T-helper 17 cell (primary cell): ENCODE results near the gene CDK5R2. TPM values are rescaled to one million over a fixed set of nuclear protein-coding genes. Genes with fewer than 3 reads are reported as not detected.

Experiments used
- ATAC-seq: fragments of 150-1000 bp; cut with Tn5 transposase; 2 replicates; pipeline ENCODE4 v1.10.0; 2021; ENCODE audit warnings: mild to moderate bottlenecking, moderate library complexity
- DNase-seq, 3 donors: peaks; one replicate each; pipeline versions ENCODE4 v3.0.0 to v3.0.0-alpha.2; 2020 to 2021
- H3K9me3 ChIP-seq: one replicate; pipeline ENCODE4 v1.7.0; 2013; ENCODE audit warnings: low read length, mild to moderate bottlenecking; ENCODE audit not compliant: control insufficient read depth, poor library complexity, severe bottlenecking
- H3K27ac Mint-ChIP-seq: one replicate; pipeline ENCODE4 v1.8.0; 2022; ENCODE audit warnings: mild to moderate bottlenecking, moderate library complexity, mixed read lengths
- H3K27me3 Mint-ChIP-seq: one replicate; pipeline ENCODE4 v1.8.0; 2022; ENCODE audit warnings: mixed read lengths
- H3K36me3 Mint-ChIP-seq: one replicate; pipeline ENCODE4 v1.8.0; 2022; ENCODE audit warnings: low read depth, mixed read lengths
- H3K4me1 Mint-ChIP-seq: one replicate; pipeline ENCODE4 v1.8.0; 2022; ENCODE audit warnings: mild to moderate bottlenecking, mixed read lengths
- H3K4me3 Mint-ChIP-seq: one replicate; pipeline ENCODE4 v1.8.0; 2022; ENCODE audit warnings: mild to moderate bottlenecking, moderate library complexity, mixed read lengths
- total RNA-seq, 4 donors: library from RNA in 2 of 4; stranded (reverse) in 2 of 4; gene quantifications; one replicate each; pipeline ENCODE4 v1.2.3 and lab custom pipeline; 2022 to 2026

CDK5R2 gene
- total RNA-seq, 2 donors from 2014 or later = not detected

DNA sequence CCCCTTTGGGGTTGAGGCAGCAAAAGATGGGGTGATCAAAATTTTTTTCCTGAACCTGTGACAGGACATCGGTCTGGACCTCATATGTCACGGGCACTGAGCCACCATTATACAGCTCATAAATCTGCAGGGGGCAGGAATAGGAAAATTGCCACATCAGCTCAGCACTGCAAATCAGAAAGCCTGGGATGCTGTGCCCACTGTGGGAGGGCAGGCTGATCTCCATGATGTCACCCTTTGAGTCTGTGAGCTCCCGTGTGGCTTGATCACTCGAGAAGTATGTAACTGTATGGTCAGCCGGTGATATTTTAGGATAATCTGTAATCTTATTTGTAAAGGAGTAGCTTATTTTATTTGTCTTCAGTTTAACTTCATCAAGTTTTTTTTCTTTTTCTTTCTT, 51.4 kb downstream of the CDK5R2 start:
- Mint-ChIP-seq H3K4me1 (peaks cover 2% of the 10 kb centered on the region), H3K27me3 (peaks cover 55% of the 10 kb centered on the region), H3K36me3 (peaks cover 2% of the 10 kb centered on the region), H3K4me3 (no peak overlapping the region), H3K27ac (peak overlapping the region; percentile 39)
- DNase-seq (no peak), ATAC-seq (no peak)
- H3K9me3 ChIP-seq = no peaks in the 10 kb centered on the region

Other genes with a start within 250 kb of the CDK5R2 start
- 10 to 100 TPM; 21.1 to 21.2 TPM for gene TTLL4, start 248.8 kb upstream of the CDK5R2 start, total RNA-seq
- under 1 TPM; 0.39 to 0.52 TPM for gene CYP27A1, start 177.5 kb upstream of the CDK5R2 start, total RNA-seq
- not detected for gene PRKAG3, start 127.9 kb upstream of the CDK5R2 start, total RNA-seq
- gene WNT6, start 99.9 kb upstream of the CDK5R2 start, total RNA-seq = not detected
- 10 to 100 TPM in 1 of 2 donors, 1 to 10 TPM in 1; 5.5 to 14.4 TPM for gene WNT10A, start 78.8 kb upstream of the CDK5R2 start, total RNA-seq
- gene FEV, start 25.5 kb downstream of the CDK5R2 start, total RNA-seq = not detected
- gene CRYBA2, start 33.8 kb downstream of the CDK5R2 start, total RNA-seq = not detected
- not detected for gene CFAP65, start 81.8 kb downstream of the CDK5R2 start, total RNA-seq
- not detected for gene IHH, start 101.3 kb downstream of the CDK5R2 start, total RNA-seq
- gene NHEJ1, start 201.1 kb downstream of the CDK5R2 start, total RNA-seq = 10 to 100 TPM; 11.8 to 15.2 TPM
- 1 to 10 TPM in 1 of 2 donors, under 1 TPM in 1; 0.65 to 1.0 TPM for gene SLC23A3, start 210.4 kb downstream of the CDK5R2 start, total RNA-seq
- 10 to 100 TPM; 50.8 to 58.1 TPM for gene CNPPD1, start 217.3 kb downstream of the CDK5R2 start, total RNA-seq
- 10 to 100 TPM; 78.4 to 81.4 TPM for gene RETREG2, start 218.6 kb downstream of the CDK5R2 start, total RNA-seq
- gene ZFAND2B, start 247.1 kb downstream of the CDK5R2 start, total RNA-seq = 10 to 100 TPM; 65.3 to 71.1 TPM